Spleen (tissue), 11 donors: Measurements from ENCODE around the gene ADGRB2. TPM values are rescaled to one million over a fixed set of nuclear protein-coding genes. Genes with fewer than 3 reads are reported as not detected.

Experiments used
- DNase-seq: peaks from one replicate; pipeline ENCODE4 v3.0.0-alpha.2; 2020
- H3K27ac ChIP-seq, 8 donors: fragments of 200-600 bp; sonication (generic) in 7 of 8; 1 replicate in 4 of 8; 2 replicates in 4 of 8; pipeline versions ENCODE4 v1.5.0 to v1.8.0; 2016 to 2021; ENCODE audit warnings: inconsistent platforms in 4 of 8, mild to moderate bottlenecking in 4 of 8, moderate library complexity in 1 of 8
- H3K27me3 ChIP-seq, 7 donors: fragments of 200-600 bp; sonication (generic) in 6 of 7; replicated peaks in 1 of 7; 1 replicate in 4 of 7; 2 replicates in 3 of 7; pipeline versions ENCODE4 v1.5.0 to v1.8.0; 2016 to 2021; ENCODE audit warnings: inconsistent platforms in 3 of 7, mild to moderate bottlenecking in 1 of 7
- H3K36me3 ChIP-seq, 6 donors: fragments of 200-600 bp; sonication (generic) in 5 of 6; 1 replicate in 4 of 6; 2 replicates in 2 of 6; pipeline versions ENCODE4 v1.5.0 to v1.8.0; 2016 to 2021; ENCODE audit warnings: inconsistent platforms in 2 of 6
- H3K4me1 ChIP-seq, 6 donors: fragments of 200-600 bp; sonication (generic) in 5 of 6; 1 replicate in 3 of 6; 2 replicates in 3 of 6; pipeline versions ENCODE4 v1.5.0 to v1.8.0; 2016 to 2021; ENCODE audit warnings: inconsistent platforms in 3 of 6
- H3K4me3 ChIP-seq, 8 donors: fragments of 200-600 bp; sonication (generic) in 7 of 8; 1 replicate in 4 of 8; 2 replicates in 4 of 8; pipeline versions ENCODE4 v1.5.0 to v1.8.0; 2016 to 2021; ENCODE audit warnings: inconsistent platforms in 4 of 8, mild to moderate bottlenecking in 4 of 8, moderate library complexity in 2 of 8
- H3K9me3 ChIP-seq, 8 donors: fragments of 200-600 bp; sonication (generic) in 7 of 8; 1 replicate in 4 of 8; 2 replicates in 4 of 8; pipeline versions ENCODE4 v1.5.0 to v1.8.0; 2016 to 2021; ENCODE audit warnings: inconsistent platforms in 4 of 8
- POLR2A ChIP-seq, 3 donors: fragments of 450-650 bp; IDR thresholded peaks; one replicate each; pipeline ENCODE4 v1.5.1; 2017; ENCODE audit warnings: antibody characterized with exemption in 3 of 3, mild to moderate bottlenecking in 1 of 3
- POLR2AphosphoS5 ChIP-seq, 3 donors: sonication (generic); formaldehyde crosslinking; IDR thresholded peaks; one replicate each; pipeline ENCODE4 v1.5.1; 2017; ENCODE audit warnings: antibody characterized with exemption in 3 of 3
- WGBS, 5 donors: extraction: QIAGEN DNeasy Blood & Tissue Kit in 3 of 5; methylation state at CpG; one replicate each; pipeline versions ENCODE4 v1.1.5 to v1.1.7; 2013 to 2018; 5-methylcytosine and 5-hydroxymethylcytosine counted together
- intact Hi-C: fragments of 100-400 bp; cut with DNase I; formaldehyde crosslinking; loops from one replicate; pipeline ENCODE4 v1.15.0; 2023; ENCODE audit warnings: low total_unique reads
- polyA plus RNA-seq, 3 donors: library from polyadenylated mRNA; stranded (reverse); fragments of 200-250 nt; gene quantifications; one replicate each; pipeline ENCODE4 v1.2.1, GENCODE V29; 2013
- total RNA-seq, 7 donors: library from RNA; depleted of rRNA in 3 of 7; stranded (reverse); fragments of >200 nt in 3 of 7; fragmentation: NEBNext Ultra II Directional in 4 of 7; extraction: Animal tissue kit (Norgen Biotek cat#: 25700) in 4 of 7; gene quantifications; one replicate each; pipeline versions ENCODE4 v1.1.0 to v1.2.1, GENCODE V29; 2016 to 2021
- TF ChIP-seq, protein P1 (sequence below), 11 experiments: fragments of 200-600 bp in 7 of 11; fragments of 450-650 bp in 4 of 11; sonication (generic) in 4 of 11; IDR thresholded peaks in 8 of 11; conservative IDR thresholded peaks in 3 of 11; 1 replicate in 7 of 11; 2 replicates in 4 of 11; pipeline versions ENCODE4 v1.4.0 to v1.8.0; 2016 to 2021; ENCODE audit warnings: antibody characterized with exemption in 11 of 11, inconsistent platforms in 4 of 11, mild to moderate bottlenecking in 1 of 11
- donor health status: healthy with polysubstance abuse.
- donor health status: DM: no; HTN: no; CAD: no; lungs with moderate emphysema.
- donor health status: DM: no; HTN: no; CAD: no.
- donor health status: Bipolar disorder and iron deficiency.
- donor health status: healthy.
- donor health status: DM: no; HTN: no; CAD: no.
- donor health status: DM: yes; HTN: yes; CAD: no.

Gene ADGRB2
- total and polyA plus RNA-seq, 10 donors, result 0.52 to 5.1 (median 1.5) TPM

DNA sequence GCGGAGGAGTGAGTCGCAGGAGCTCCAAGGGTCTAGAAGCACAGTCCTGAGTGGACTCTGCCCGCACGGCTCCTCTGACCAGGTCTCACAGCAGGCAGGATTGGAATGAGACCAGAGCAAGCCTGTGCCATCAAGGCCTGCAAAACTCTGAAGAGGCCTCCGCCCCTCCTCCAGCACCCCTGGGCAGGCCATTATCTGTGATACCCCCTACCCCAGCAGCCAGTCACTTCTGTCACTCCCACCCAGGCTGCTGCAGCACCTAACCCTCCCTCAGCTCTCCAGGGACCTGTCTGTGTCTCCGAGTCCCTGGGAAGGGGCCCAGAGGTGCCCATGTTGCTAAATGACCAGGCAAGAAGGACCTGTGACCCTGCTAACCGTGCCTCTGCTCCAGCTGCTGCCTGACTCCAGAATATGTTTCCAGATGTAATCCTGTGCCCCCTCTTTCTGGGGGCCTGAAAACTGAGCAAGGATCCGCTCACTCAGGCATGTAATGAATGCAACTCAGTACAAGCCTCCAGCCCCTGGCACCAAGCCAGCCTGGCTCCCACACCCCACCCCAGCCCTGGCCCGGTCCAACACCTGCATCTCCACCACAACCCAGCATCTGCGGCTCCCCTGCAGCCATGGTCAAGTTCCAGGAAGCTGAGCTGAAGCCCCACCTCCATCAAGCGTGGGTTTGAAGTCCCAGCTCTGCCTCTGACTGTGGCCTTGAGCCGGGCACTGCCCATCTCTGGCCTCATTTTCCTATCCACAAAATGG lies 38.2 kb downstream of the ADGRB2 start:
- intact Hi-C loops, result loop anchor here (10.0 kb wide), 1 partner anchor 49 kb away; no protein-coding TSS in a partner anchor
- 73 to 82% (median 77%) methylated on average over 12 of the region's 12 CpGs for WGBS, 5 donors
- DNase-seq, result no peak

DNA sequence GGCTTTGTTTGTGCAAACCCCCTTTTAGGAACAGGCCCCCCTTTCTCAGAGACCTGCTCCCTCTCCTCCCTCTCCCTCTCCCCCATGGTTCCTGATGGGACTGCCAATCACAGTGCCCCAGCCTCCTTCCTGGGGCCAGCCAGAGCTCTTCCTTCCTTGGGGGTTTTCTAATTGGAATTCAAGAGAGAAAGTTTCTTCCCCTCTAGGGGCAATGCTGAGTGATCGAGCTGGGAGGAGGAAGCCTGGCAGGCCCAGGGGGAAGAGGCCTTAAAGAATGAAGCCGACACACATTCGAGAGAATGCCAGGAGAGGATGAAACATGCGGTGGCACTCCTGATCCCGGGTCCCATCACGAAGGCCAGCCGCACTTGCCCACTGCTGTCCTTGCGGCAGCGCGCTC lies 39.0 kb downstream of the ADGRB2 start:
- DNase-seq, result no peak
- no peak overlapping the region for H3K27ac ChIP-seq
- intact Hi-C loops, result loop anchor here (10.0 kb wide), 1 partner anchor 50 kb away; no protein-coding TSS in a partner anchor
- no peaks in the 10 kb centered on the region for H3K36me3 ChIP-seq
- H3K27me3 ChIP-seq, result peaks cover 0 to 21% (median 0%) of the 10 kb centered on the region in 7 donors
- H3K4me3 ChIP-seq, result no peak overlapping the region
- 63 to 81% (median 72%) methylated on average over 10 of the region's 10 CpGs for WGBS, 5 donors
- TF ChIP-seq POLR2A (IDR thresholded peaks at IDR 0.05), result no peak
- TF ChIP-seq POLR2AphosphoS5 (IDR thresholded peaks at IDR 0.05), result no peak
- TF ChIP-seq, protein P1, sequence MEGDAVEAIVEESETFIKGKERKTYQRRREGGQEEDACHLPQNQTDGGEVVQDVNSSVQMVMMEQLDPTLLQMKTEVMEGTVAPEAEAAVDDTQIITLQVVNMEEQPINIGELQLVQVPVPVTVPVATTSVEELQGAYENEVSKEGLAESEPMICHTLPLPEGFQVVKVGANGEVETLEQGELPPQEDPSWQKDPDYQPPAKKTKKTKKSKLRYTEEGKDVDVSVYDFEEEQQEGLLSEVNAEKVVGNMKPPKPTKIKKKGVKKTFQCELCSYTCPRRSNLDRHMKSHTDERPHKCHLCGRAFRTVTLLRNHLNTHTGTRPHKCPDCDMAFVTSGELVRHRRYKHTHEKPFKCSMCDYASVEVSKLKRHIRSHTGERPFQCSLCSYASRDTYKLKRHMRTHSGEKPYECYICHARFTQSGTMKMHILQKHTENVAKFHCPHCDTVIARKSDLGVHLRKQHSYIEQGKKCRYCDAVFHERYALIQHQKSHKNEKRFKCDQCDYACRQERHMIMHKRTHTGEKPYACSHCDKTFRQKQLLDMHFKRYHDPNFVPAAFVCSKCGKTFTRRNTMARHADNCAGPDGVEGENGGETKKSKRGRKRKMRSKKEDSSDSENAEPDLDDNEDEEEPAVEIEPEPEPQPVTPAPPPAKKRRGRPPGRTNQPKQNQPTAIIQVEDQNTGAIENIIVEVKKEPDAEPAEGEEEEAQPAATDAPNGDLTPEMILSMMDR (IDR thresholded peaks at IDR 0.05 in 8 of 11, conservative IDR thresholded peaks at IDR 0.05 in 3 of 11), result no peak
- H3K9me3 ChIP-seq, result no peaks in the 10 kb centered on the region
- no peaks in the 10 kb centered on the region for H3K4me1 ChIP-seq

More for the DNA sequence above, 38.2 kb downstream of the ADGRB2 start:
- Histone ChIP-seq H3K9me3 (no peaks in the 10 kb centered on the region), H3K27me3 (peaks cover 0 to 15% (median 0%) of the 10 kb centered on the region in 7 donors), H3K4me1 (no peaks in the 10 kb centered on the region), H3K4me3 (no peak overlapping the region), H3K36me3 (no peaks in the 10 kb centered on the region), H3K27ac (no peak overlapping the region)
- no peak for TF ChIP-seq POLR2AphosphoS5 (IDR thresholded peaks at IDR 0.05)
- TF ChIP-seq, protein P1 (IDR thresholded peaks at IDR 0.05 in 8 of 11, conservative IDR thresholded peaks at IDR 0.05 in 3 of 11), result no peak
- no peak for TF ChIP-seq POLR2A (IDR thresholded peaks at IDR 0.05)

GRCh38 chr1:31723828-31724359 lies 40.2 kb downstream of the ADGRB2 start:
- 48 to 57% (median 52%) methylated on average over 5 of the region's 5 CpGs for WGBS, 5 donors
- intact Hi-C loops, result loop anchor here (10.0 kb wide), 1 partner anchor 51 kb away; no protein-coding TSS in a partner anchor
- Histone ChIP-seq H3K27ac (no peak overlapping the region), H3K4me1 (no peaks in the 10 kb centered on the region), H3K36me3 (no peaks in the 10 kb centered on the region), H3K9me3 (no peaks in the 10 kb centered on the region), H3K27me3 (peaks cover 0 to 26% (median 0%) of the 10 kb centered on the region in 7 donors), H3K4me3 (no peak overlapping the region)
- TF ChIP-seq POLR2AphosphoS5 (IDR thresholded peaks at IDR 0.05), result no peak
- DNase-seq, result no peak

GRCh38 chr1:31718327-31718897 lies 45.7 kb downstream of the ADGRB2 start:
- intact Hi-C loops, result loop anchor here (10.0 kb wide), 1 partner anchor 54 kb away; no protein-coding TSS in a partner anchor
- TF ChIP-seq, protein P1 (IDR thresholded peaks at IDR 0.05 in 8 of 11, conservative IDR thresholded peaks at IDR 0.05 in 3 of 11), result no peak
- no peak for TF ChIP-seq POLR2AphosphoS5 (IDR thresholded peaks at IDR 0.05)
- no peak for TF ChIP-seq POLR2A (IDR thresholded peaks at IDR 0.05)
- H3K9me3 ChIP-seq, result no peaks in the 10 kb centered on the region
- peaks cover 0 to 78% (median 8%) of the 10 kb centered on the region in 7 donors for H3K27me3 ChIP-seq
- H3K27ac ChIP-seq, result no peak overlapping the region
- 57 to 84% (median 70%) methylated on average over 2 to 4 of the region's 4 CpGs for WGBS, 5 donors
- H3K4me3 ChIP-seq, result no peak overlapping the region
- H3K4me1 ChIP-seq, result peaks cover 13 to 26% (median 23%) of the 10 kb centered on the region in 6 donors
- no peaks in the 10 kb centered on the region for H3K36me3 ChIP-seq
- DNase-seq, result no peak
